ENCODE data around the gene SLC22A4.
A peak's percentile ranks its signal among the peaks of the same experiment; 100 is the strongest.

SLC22A4 gene

GRCh38 chr5:132293992-132294727, at the start of gene SLC22A4:
Gene SLC22A4, plus strand, starts transcription at chr5:132294394. Its CDS starts 223 bp downstream, at chr5:132294617.
- peak; percentile 76 to 77 for ATAC-seq

GRCh38 chr5:132245593-132245992, 48.6 kb upstream of the SLC22A4 start:
- ATAC-seq: no peak

- no peak for ATAC-seq
These were observed 47.4 kb upstream of the SLC22A4 start for GRCh38 chr5:132246806-132247205.

- no peak for ATAC-seq
These were observed 43.6 kb upstream of the SLC22A4 start for GRCh38 chr5:132250547-132250946.

- ATAC-seq: no peak
These were observed 42.9 kb upstream of the SLC22A4 start for GRCh38 chr5:132251220-132251725.

- no peak for ATAC-seq
These were observed 41.2 kb upstream of the SLC22A4 start for GRCh38 chr5:132253008-132253441.

- ATAC-seq: no peak
These were observed 40.5 kb upstream of the SLC22A4 start for GRCh38 chr5:132253452-132254320.

GRCh38 chr5:132254321-132254977, 39.7 kb upstream of the SLC22A4 start:
- no peak for ATAC-seq

GRCh38 chr5:132256086-132256782, 38.0 kb upstream of the SLC22A4 start:
- no peak for ATAC-seq

GRCh38 chr5:132256783-132257130, 37.4 kb upstream of the SLC22A4 start:
- no peak for ATAC-seq

- no peak for ATAC-seq
These were observed 36.8 kb upstream of the SLC22A4 start, which contains the start of gene PDLIM4 for GRCh38 chr5:132257131-132258101. Gene PDLIM4, plus strand, starts transcription at chr5:132257696. Its CDS starts 39 bp downstream, at chr5:132257735.

- no peak for ATAC-seq
These were observed 35.8 kb upstream of the SLC22A4 start for GRCh38 chr5:132258102-132259068.

GRCh38 chr5:132259069-132259851, 34.9 kb upstream of the SLC22A4 start:
- no peak for ATAC-seq

- ATAC-seq: no peak
These were observed 34.1 kb upstream of the SLC22A4 start for GRCh38 chr5:132260051-132260450.

GRCh38 chr5:132260714-132261551, 33.3 kb upstream of the SLC22A4 start:
- ATAC-seq: peak; percentile 29 to 37

- no peak for ATAC-seq
These were observed 32.0 kb upstream of the SLC22A4 start for GRCh38 chr5:132261881-132262845.
